B cell (primary cell): Measurements from ENCODE around the gene KIAA1328.

ENCODE experiments used
- CTCF ChIP-seq: fragments of 200-600 bp; IDR thresholded peaks from one replicate; pipeline ENCODE4 v1.8.0; 2022; ENCODE audit warnings: antibody characterized with exemption, mild to moderate bottlenecking
- EZH2 ChIP-seq: IDR thresholded peaks from 2 replicates; pipeline ENCODE4 v1.6.1; 2012; ENCODE audit warnings: borderline replicate concordance, low read depth, mild to moderate bottlenecking, moderate library complexity, low read length; ENCODE audit not compliant: insufficient read depth, poor library complexity, severe bottlenecking

GRCh38 chr18:36890598-36890997, 61.7 kb downstream of the KIAA1328 start:
- no peak for TF ChIP-seq CTCF
- TF ChIP-seq EZH2, result no peak
